ENCODE data around the gene ABLIM1. TPM values are rescaled to one million over a fixed set of nuclear protein-coding genes. Genes with fewer than 3 reads are reported as not detected.

Gene ABLIM1
- total and polyA plus RNA-seq, 2 experiments from 2014 or later: 21.9 to 45.1 TPM

GRCh38 chr10:114634609-114634979, 23.5 kb downstream of the ABLIM1 start:
- Mint-ChIP-seq H3K27me3 (ENCODE audit: insufficient read depth, low read depth, poor library complexity) (peaks cover 20% of the 10 kb centered on the region), H3K9me3 (no peaks in the 10 kb centered on the region), H3K4me1 (peaks cover 20% of the 10 kb centered on the region; the same call in 2 of the 3 replicates), H3K27ac (no peak overlapping the region), H3K36me3 (ENCODE audit: low read depth) (no peaks in the 10 kb centered on the region), H3K4me3 (no peak overlapping the region)
- Histone ChIP-seq H3F3A (replicated peaks; ENCODE audit: low read depth) (no peaks in the 10 kb centered on the region), H3K36me3 (ENCODE audit: insufficient read depth) (no peaks in the 10 kb centered on the region), H2AFZ (no peak overlapping the region), H3K79me2 (replicated peaks; ENCODE audit: insufficient read depth) (no peaks in the 10 kb centered on the region), H3K4me3 (no peak overlapping the region), H3K27me3 (ENCODE audit: insufficient read depth) (peaks cover 33% of the 10 kb centered on the region), H3K9me2 (ENCODE audit: insufficient read depth) (no peaks in the 10 kb centered on the region; the same call in 1 of the 2 replicates), H3K4me2 (no peak overlapping the region), H3K27ac (ENCODE audit: low read depth) (no peak overlapping the region), H4K20me1 (replicated peaks; ENCODE audit: insufficient read depth) (no peaks in the 10 kb centered on the region), H3K4me1 (ENCODE audit: insufficient read depth) (peaks cover 24% of the 10 kb centered on the region)
- no peak for TF ChIP-seq REST (IDR thresholded peaks at IDR 0.05; ENCODE audit: unreplicated experiment)
- no peak for TF ChIP-seq POLR2AphosphoS5 (IDR thresholded peaks at IDR 0.05; ENCODE audit: low read depth)
- no peak for TF ChIP-seq ZNF331 (CRISPR knock-in tag; IDR thresholded peaks at IDR 0.05; ENCODE audit: low read depth)
- TF ChIP-seq ZNF462 (CRISPR knock-in tag; IDR thresholded peaks at IDR 0.05): no peak
- TF ChIP-seq ETS1 (IDR thresholded peaks at IDR 0.05): no peak
- no peak for TF ChIP-seq NANOG (IDR thresholded peaks at IDR 0.05; ENCODE audit: borderline replicate concordance)
- TF ChIP-seq ZNF114 (CRISPR knock-in tag; IDR thresholded peaks at IDR 0.05): no peak
- TF ChIP-seq EZH2 (IDR thresholded peaks at IDR 0.05; ENCODE audit: low read depth, unreplicated experiment): no peak
- TF ChIP-seq CREB1 (CRISPR knock-in tag; IDR thresholded peaks at IDR 0.05; ENCODE audit: low read depth): no peak
- no peak for TF ChIP-seq STAT1 (IDR thresholded peaks at IDR 0.05; ENCODE audit: unreplicated experiment)
- no peak for TF ChIP-seq EZH2phosphoT487 (IDR thresholded peaks at IDR 0.05; ENCODE audit: unreplicated experiment)
- no peak for DNase-seq (ENCODE audit: low spot score)
- ATAC-seq: no peak
